ENCODE data around the gene KIF15.

- TF ChIP-seq CTCF (IDR thresholded peaks at IDR 0.05; ENCODE audit: low read depth, low read length, poor library complexity, severe bottlenecking) (no peak), EZH2phosphoT487 (IDR thresholded peaks at IDR 0.05; ENCODE audit: borderline replicate concordance, low read length) (no peak)
These were observed 124.0 kb downstream of the KIF15 start for GRCh38 chr3:44885618-44886017.
